ENCODE data around the gene KLF9.

- TF ChIP-seq POLR2A (IDR thresholded peaks at IDR 0.05): no peak
- no peak for TF ChIP-seq CTCF (IDR thresholded peaks at IDR 0.05)
Observed at GRCh38 chr9:70409280-70409679, 5.2 kb downstream of the KLF9 start.
